H1 (cell line): ENCODE results near the gene CAMK2D. TPM values are rescaled to one million over a fixed set of nuclear protein-coding genes. Genes with fewer than 3 reads are reported as not detected.

Experiments used
- CREB1 ChIP-seq: IDR thresholded peaks from 2 replicates; pipeline ENCODE4 v1.6.1; 2012; ENCODE audit warnings: inconsistent platforms
- polyA plus RNA-seq, 7 experiments: library from polyadenylated mRNA; depleted of rRNA in 3 of 7; stranded (reverse) in 5 of 7; unstranded in 2 of 7; fragments of >200 nt in 5 of 7; fragments of 200-250 nt in 2 of 7; gene quantifications; 1 replicate in 5 of 7; 2 replicates in 1 of 7; 4 replicates in 1 of 7; pipeline versions ENCODE4 v1.2.1 to v1.2.3, GENCODE V29; 2011 to 2013; ENCODE audit warnings: missing spikeins in 2 of 7, mixed read lengths in 2 of 7
- total RNA-seq: library from RNA; stranded (reverse); fragmentation: NEBNext Ultra II Directional; extraction: Animal tissue kit (Norgen Biotek cat#: 25700); gene quantifications from 2 replicates; pipeline ENCODE4 v1.2.1, GENCODE V29; 2021

Gene CAMK2D
- total and polyA plus RNA-seq, 2 of the 8 experiments (the other 6 are each of a cell fraction or from before 2014, with no cell fraction given), result 3.2 to 7.0 TPM

- no peak for TF ChIP-seq CREB1
These were observed 154.3 kb downstream of the CAMK2D start (continued) for GRCh38 chr4:113607147-113607720.
